ENCODE results near the gene HINT2. TPM values are rescaled to one million over a fixed set of nuclear protein-coding genes. Genes with fewer than 3 reads are reported as not detected.

HINT2 gene
- total RNA-seq, 4 donors from 2014 or later, result 23.4 to 32.4 (median 27.5) TPM

GRCh38 chr9:35836595-35836994, 21.8 kb upstream of the HINT2 start:
- Histone ChIP-seq H3K4me3 (no peak overlapping the region), H3K27ac (replicated peaks in 1 of 4) (no peak overlapping the region), H3K4me1 (peaks cover 14 to 26% (median 21%) of the 10 kb centered on the region in 4 donors), H3K27me3 (no peaks in the 10 kb centered on the region), H3K36me3 (peaks cover 0 to 26% (median 6%) of the 10 kb centered on the region in 4 donors), H3K9me3 (no peaks in the 10 kb centered on the region)
- no peak for TF ChIP-seq EP300 (IDR thresholded peaks at IDR 0.05)
- TF ChIP-seq, protein P1, sequence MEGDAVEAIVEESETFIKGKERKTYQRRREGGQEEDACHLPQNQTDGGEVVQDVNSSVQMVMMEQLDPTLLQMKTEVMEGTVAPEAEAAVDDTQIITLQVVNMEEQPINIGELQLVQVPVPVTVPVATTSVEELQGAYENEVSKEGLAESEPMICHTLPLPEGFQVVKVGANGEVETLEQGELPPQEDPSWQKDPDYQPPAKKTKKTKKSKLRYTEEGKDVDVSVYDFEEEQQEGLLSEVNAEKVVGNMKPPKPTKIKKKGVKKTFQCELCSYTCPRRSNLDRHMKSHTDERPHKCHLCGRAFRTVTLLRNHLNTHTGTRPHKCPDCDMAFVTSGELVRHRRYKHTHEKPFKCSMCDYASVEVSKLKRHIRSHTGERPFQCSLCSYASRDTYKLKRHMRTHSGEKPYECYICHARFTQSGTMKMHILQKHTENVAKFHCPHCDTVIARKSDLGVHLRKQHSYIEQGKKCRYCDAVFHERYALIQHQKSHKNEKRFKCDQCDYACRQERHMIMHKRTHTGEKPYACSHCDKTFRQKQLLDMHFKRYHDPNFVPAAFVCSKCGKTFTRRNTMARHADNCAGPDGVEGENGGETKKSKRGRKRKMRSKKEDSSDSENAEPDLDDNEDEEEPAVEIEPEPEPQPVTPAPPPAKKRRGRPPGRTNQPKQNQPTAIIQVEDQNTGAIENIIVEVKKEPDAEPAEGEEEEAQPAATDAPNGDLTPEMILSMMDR (IDR thresholded peaks at IDR 0.05), result no peak
- no peak for TF ChIP-seq POLR2A (IDR thresholded peaks at IDR 0.05; ENCODE audit: low read depth)
- no peak for TF ChIP-seq POLR2AphosphoS5 (IDR thresholded peaks at IDR 0.05)
- no peak for DNase-seq (ENCODE audit: extremely low spot score)
- 100% methylated on average over 5 of the region's 5 CpGs for WGBS
- intact Hi-C loops (cut with DNase I), result no loop called here

- no peak for DNase-seq (ENCODE audit: extremely low spot score)
- H3K4me1 ChIP-seq, result peaks cover 19 to 35% (median 29%) of the 10 kb centered on the region in 4 donors
- H3K27me3 ChIP-seq, result no peaks in the 10 kb centered on the region
- no peaks in the 10 kb centered on the region for H3K9me3 ChIP-seq
- WGBS, result 89% methylated on average over 2 of the region's 2 CpGs
- intact Hi-C loops (cut with DNase I), result no loop called here
- H3K4me3 ChIP-seq, result no peak overlapping the region
- H3K36me3 ChIP-seq, result peaks cover 0 to 19% (median 3%) of the 10 kb centered on the region in 4 donors
- TF ChIP-seq POLR2A (IDR thresholded peaks at IDR 0.05; ENCODE audit: low read depth) (no peak), POLR2AphosphoS5 (IDR thresholded peaks at IDR 0.05) (no peak), EP300 (IDR thresholded peaks at IDR 0.05) (no peak)
- TF ChIP-seq, protein P1 (IDR thresholded peaks at IDR 0.05), result no peak
- no peak overlapping the region for H3K27ac ChIP-seq (replicated peaks in 1 of 4)
These were observed 20.9 kb upstream of the HINT2 start for GRCh38 chr9:35835766-35836165.

DNA sequence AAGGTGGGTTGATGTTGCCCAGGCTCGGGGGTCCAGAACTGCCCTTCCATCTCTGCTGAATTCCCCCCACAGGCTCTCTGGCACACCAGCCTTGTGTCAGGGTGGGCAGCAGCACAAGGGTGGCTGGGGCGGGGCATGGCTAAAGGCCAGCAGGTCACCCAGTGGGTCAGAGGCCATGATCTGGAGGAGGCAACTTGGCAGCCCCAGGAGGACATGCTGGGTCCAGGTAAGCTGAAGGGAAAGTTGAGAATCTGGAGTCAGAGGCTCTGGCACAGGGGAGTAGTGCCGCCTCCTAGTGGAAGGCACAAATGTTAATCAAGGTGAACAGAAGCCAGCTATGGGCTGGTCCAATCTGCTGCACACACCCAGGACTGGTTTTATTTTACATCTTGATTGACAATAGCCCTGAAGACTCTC, 20.4 kb upstream of the HINT2 start:
- H3K36me3 ChIP-seq, result peaks cover 0 to 19% (median 3%) of the 10 kb centered on the region in 4 donors
- no peak for DNase-seq (ENCODE audit: extremely low spot score)

GRCh38 chr9:35834260-35835215, 19.7 kb upstream of the HINT2 start:
- Histone ChIP-seq H3K4me1 (peaks cover 30 to 47% (median 41%) of the 10 kb centered on the region in 4 donors), H3K27me3 (no peaks in the 10 kb centered on the region), H3K27ac (replicated peaks in 1 of 4) (peak overlapping the region in 1 of 4 donors; percentile 10), H3K4me3 (no peak overlapping the region), H3K36me3 (peaks cover 0 to 19% (median 3%) of the 10 kb centered on the region in 4 donors), H3K9me3 (no peaks in the 10 kb centered on the region)
- intact Hi-C loops (cut with DNase I), result no loop called here
- TF ChIP-seq, protein P1 (IDR thresholded peaks at IDR 0.05), result no peak
- TF ChIP-seq EP300 (IDR thresholded peaks at IDR 0.05) (no peak), POLR2A (IDR thresholded peaks at IDR 0.05; ENCODE audit: low read depth) (no peak), POLR2AphosphoS5 (IDR thresholded peaks at IDR 0.05) (no peak)
- no peak for DNase-seq (ENCODE audit: extremely low spot score)
- 75% methylated on average over 14 of the region's 14 CpGs for whole genome bisulfite sequencing

More for the DNA sequence above, 20.4 kb upstream of the HINT2 start:
- TF ChIP-seq, protein P1 (IDR thresholded peaks at IDR 0.05), result no peak
- TF ChIP-seq EP300 (IDR thresholded peaks at IDR 0.05) (no peak), POLR2AphosphoS5 (IDR thresholded peaks at IDR 0.05) (no peak), POLR2A (IDR thresholded peaks at IDR 0.05; ENCODE audit: low read depth) (no peak)
- WGBS, result 100% methylated on average over 2 of the region's 3 CpGs
- H3K4me1 ChIP-seq, result peaks cover 24 to 40% (median 34%) of the 10 kb centered on the region in 4 donors
- no peaks in the 10 kb centered on the region for H3K9me3 ChIP-seq
- intact Hi-C loops (cut with DNase I), result no loop called here
- no peak overlapping the region for H3K4me3 ChIP-seq
- no peaks in the 10 kb centered on the region for H3K27me3 ChIP-seq
- H3K27ac ChIP-seq (replicated peaks in 1 of 4), result no peak overlapping the region
